Uterus (tissue), 2 donors: ENCODE data around the gene SCGB1C2.

Source experiments
- POLR2A ChIP-seq, 2 donors: fragments of 450-650 bp; IDR thresholded peaks; one replicate each; pipeline ENCODE4 v1.6.1; 2016; ENCODE audit warnings: antibody characterized with exemption in 2 of 2, mild to moderate bottlenecking in 1 of 2, moderate library complexity in 1 of 2
- TF ChIP-seq, protein P1 (sequence below), 4 experiments: fragments of 200-600 bp in 2 of 4; fragments of 450-650 bp in 2 of 4; sonication (generic) in 2 of 4; IDR thresholded peaks; one replicate each; pipeline ENCODE4 v1.5.1; 2016 to 2019; ENCODE audit warnings: antibody characterized with exemption in 4 of 4, mild to moderate bottlenecking in 2 of 4, moderate library complexity in 1 of 4

DNA sequence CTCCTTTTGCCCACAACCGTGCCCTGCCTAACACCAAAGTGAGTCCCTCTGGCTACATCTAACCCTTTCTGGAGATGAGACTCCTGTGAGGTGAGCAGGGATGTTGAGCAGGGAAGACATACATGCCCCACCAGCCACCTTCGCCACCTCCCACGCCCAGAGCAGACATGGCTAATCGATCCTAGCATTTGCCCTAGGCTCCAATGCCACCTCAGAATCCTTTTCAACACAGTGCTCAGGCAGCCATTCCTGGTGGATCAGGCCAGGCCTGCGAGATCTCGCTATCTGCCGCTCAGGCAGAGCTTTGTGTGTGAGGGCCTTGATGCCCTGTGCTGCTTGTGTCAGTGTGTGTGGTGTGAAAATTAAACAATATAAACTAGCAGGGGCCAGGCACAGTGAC lies 21.0 kb downstream of the SCGB1C2 start:
- TF ChIP-seq, protein P1, sequence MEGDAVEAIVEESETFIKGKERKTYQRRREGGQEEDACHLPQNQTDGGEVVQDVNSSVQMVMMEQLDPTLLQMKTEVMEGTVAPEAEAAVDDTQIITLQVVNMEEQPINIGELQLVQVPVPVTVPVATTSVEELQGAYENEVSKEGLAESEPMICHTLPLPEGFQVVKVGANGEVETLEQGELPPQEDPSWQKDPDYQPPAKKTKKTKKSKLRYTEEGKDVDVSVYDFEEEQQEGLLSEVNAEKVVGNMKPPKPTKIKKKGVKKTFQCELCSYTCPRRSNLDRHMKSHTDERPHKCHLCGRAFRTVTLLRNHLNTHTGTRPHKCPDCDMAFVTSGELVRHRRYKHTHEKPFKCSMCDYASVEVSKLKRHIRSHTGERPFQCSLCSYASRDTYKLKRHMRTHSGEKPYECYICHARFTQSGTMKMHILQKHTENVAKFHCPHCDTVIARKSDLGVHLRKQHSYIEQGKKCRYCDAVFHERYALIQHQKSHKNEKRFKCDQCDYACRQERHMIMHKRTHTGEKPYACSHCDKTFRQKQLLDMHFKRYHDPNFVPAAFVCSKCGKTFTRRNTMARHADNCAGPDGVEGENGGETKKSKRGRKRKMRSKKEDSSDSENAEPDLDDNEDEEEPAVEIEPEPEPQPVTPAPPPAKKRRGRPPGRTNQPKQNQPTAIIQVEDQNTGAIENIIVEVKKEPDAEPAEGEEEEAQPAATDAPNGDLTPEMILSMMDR (IDR thresholded peaks at IDR 0.05) = no peak
- TF ChIP-seq POLR2A (IDR thresholded peaks at IDR 0.05) = no peak
